ENCODE results near the gene KCNJ5.

KCNJ5 gene

DNA sequence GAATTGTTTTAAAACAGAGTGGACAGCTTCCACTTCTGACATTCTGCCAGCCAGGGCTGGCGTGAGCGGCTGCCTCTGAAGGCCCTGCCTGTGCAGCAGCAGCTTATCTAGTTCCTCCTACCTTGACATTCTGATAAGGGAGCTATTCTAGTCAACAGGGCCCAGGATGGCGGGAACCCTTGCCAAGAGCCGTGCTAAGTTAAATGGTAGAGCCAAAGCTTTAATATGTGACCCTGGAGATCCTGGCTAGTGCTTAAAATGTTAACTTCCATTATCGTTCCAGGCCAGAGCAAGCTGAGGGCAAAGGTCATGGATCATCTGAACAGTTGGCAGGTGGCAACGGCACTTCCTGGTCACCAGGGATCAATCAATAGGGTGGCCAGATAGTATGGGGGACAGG is 3.5 kb downstream of the KCNJ5 start:
- DNase-seq (ENCODE audit: low read depth in 2 of 2, low spot score in 1 of 2), result no peak

GRCh38 chr11:128895526-128895925 is 4.4 kb downstream of the KCNJ5 start:
- DNase-seq (ENCODE audit: low read depth in 2 of 2, low spot score in 1 of 2), result no peak

- DNase-seq (ENCODE audit: low read depth in 2 of 2, low spot score in 1 of 2), result no peak
Measured at GRCh38 chr11:128896356-128896755, 5.2 kb downstream of the KCNJ5 start.

DNA sequence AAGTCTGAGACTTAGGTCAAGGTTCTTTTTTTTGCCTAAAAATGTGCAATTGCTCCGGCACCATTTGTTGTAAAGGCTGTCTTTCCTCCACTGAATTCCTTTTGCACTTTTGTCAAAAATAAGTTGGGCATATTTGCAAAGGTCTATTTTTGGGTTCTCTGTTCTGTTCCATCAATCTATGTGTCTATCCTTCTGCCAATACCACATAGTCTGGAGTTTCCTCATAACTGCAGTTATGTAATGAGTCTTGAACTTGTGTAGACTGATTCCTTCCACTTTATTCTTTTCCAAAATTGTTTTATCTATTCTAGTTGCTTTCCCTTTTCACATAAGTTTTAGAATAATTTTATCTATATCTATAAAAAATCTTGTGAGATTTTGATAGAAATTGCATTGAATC is 6.7 kb downstream of the KCNJ5 start:
- DNase-seq (ENCODE audit: low read depth in 2 of 2, low spot score in 1 of 2), result no peak

GRCh38 chr11:128898580-128899344 is 7.6 kb downstream of the KCNJ5 start:
- DNase-seq (ENCODE audit: low read depth in 2 of 2, low spot score in 1 of 2), result no peak

DNA sequence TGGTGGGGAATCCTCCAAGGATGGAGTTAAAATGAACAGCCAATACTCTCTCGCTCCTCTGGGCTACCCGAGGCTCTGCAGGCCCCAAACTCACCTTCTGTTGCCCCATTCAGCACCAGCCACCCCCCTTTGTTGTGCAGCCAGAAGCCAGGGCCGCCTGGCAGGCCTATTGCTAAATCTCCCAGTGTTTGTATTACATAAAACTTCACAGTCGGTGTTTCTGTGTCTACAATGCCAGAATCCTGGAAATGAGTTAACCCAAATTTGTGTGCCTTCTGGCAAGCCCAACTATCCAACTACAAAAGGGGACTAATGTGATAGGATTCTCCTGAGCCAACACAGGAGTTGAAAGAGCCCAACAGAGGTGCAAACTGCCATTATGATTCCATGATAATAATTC is 9.3 kb downstream of the KCNJ5 start:
- no peak for DNase-seq (ENCODE audit: low read depth in 2 of 2, low spot score in 1 of 2)

DNA sequence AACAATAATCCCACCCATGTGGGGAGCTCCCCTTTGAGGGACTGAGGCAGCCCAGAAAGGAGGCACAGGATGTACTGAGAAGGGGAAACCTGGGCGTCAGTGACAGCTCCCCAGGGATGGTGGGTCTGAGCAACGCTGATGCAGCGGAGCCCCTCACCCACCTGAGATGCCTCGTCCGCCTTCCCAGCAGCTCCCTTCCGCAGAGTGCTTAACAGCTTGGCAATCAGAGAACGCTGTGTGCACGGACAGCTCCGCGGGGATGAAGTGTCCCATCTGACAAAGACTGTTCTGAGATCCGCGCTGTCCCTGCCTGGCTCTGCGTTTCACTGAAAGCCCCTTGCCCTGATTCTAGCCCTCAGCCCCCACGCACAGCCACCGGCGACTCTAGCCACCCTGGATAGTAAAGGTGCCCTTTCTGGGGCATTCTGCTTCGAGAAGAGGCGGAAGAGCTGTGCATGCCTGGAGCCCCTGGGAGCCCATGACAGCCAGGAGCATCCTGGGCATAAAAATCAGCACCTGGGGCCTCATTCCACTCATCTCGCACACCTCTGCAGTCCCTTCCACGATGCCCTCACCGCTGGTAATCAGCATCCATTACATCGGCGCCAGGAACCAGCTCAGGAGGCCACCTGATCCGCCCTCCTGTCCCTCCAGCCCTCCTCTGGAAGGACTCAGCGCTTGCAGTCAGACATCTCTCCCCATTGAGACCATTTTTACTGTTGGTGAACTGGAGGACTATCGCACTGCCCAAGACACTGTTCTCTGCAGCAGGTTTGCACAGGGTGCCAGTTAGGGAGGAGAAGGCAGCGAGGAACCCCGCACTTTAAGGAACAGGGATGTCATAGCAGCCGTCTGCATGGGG is 10.7 kb downstream of the KCNJ5 start:
- DNase-seq (ENCODE audit: low read depth in 2 of 2, low spot score in 1 of 2), result no peak

DNA sequence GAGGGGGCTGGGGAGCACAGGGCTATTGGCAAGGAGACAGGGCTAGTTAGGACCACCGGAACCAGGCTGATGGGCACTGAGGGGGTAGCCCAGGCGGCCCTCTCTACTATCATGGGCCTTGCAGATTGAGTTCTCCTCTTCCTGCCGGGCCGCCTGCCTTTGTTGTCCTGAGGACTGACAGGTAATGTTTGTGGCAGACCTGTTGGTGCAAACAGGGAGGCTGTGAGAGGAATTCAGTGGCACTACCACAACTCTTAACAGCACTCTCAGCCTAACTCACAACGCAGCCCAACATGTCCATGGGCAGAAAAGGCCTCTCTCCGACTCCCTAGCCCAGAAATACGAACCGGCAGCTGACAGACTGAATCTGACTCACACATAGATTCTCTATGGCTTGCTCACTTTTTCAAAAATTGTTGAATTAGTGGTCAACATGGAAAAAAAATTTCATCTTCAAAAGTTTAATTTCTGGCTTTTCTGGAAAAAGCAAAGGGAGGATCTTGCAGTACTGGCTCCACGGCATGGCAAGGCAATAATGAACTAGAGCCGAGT is 11.4 kb downstream of the KCNJ5 start:
- DNase-seq (ENCODE audit: low read depth in 2 of 2, low spot score in 1 of 2), result no peak

GRCh38 chr11:128903248-128904061 is 12.3 kb downstream of the KCNJ5 start:
- no peak for DNase-seq (ENCODE audit: low read depth in 2 of 2, low spot score in 1 of 2)

GRCh38 chr11:128904303-128904655 is 13.1 kb downstream of the KCNJ5 start:
- no peak for DNase-seq (ENCODE audit: low read depth in 2 of 2, low spot score in 1 of 2)

GRCh38 chr11:128904656-128905344 is 13.6 kb downstream of the KCNJ5 start:
- DNase-seq (ENCODE audit: low read depth in 2 of 2, low spot score in 1 of 2), result no peak

GRCh38 chr11:128905345-128906184 is 14.4 kb downstream of the KCNJ5 start:
- DNase-seq (ENCODE audit: low read depth in 2 of 2, low spot score in 1 of 2), result no peak

GRCh38 chr11:128906185-128907050 is 15.3 kb downstream of the KCNJ5 start:
- DNase-seq (ENCODE audit: low read depth in 2 of 2, low spot score in 1 of 2), result no peak

- no peak for DNase-seq (ENCODE audit: low read depth in 2 of 2, low spot score in 1 of 2)
Measured at GRCh38 chr11:128907585-128907984, 16.4 kb downstream of the KCNJ5 start.

- DNase-seq (ENCODE audit: low read depth in 2 of 2, low spot score in 1 of 2), result no peak
Measured at GRCh38 chr11:128908391-128909246, 17.5 kb downstream of the KCNJ5 start.

- DNase-seq (ENCODE audit: low read depth in 2 of 2, low spot score in 1 of 2), result no peak
Measured at GRCh38 chr11:128909438-128910125, 18.4 kb downstream of the KCNJ5 start.

GRCh38 chr11:128910576-128910975 is 19.4 kb downstream of the KCNJ5 start:
- no peak for DNase-seq (ENCODE audit: low read depth in 2 of 2, low spot score in 1 of 2)
